Fibroblast of lung (primary cell): ENCODE measurements around the gene PBLD. TPM values are rescaled to one million over a fixed set of nuclear protein-coding genes. Genes with fewer than 3 reads are reported as not detected.

ENCODE experiments used
- DNase-seq, 2 donors: peaks; one replicate each; pipeline versions ENCODE4 v3.0.0 to v3.0.0-alpha.2; 2010; ENCODE audit warnings: low read depth in 2 of 2
- H2AFZ ChIP-seq: 2 replicates; pipeline ENCODE4 v1.5.1; 2012; ENCODE audit warnings: low read length, control low read depth, inconsistent platforms
- H3K27ac ChIP-seq: 2 replicates; pipeline ENCODE4 v1.5.1; 2011; ENCODE audit warnings: low read length, control low read depth; ENCODE audit not compliant: insufficient read depth
- H3K27me3 ChIP-seq: 2 replicates; pipeline ENCODE4 v1.5.1; 2011; ENCODE audit warnings: mild to moderate bottlenecking, low read length; ENCODE audit not compliant: control insufficient read depth, insufficient read depth
- H3K36me3 ChIP-seq: 2 replicates; pipeline ENCODE4 v1.5.1; 2011; ENCODE audit warnings: low read length; ENCODE audit not compliant: control insufficient read depth, insufficient read depth
- H3K4me1 ChIP-seq: 2 replicates; pipeline ENCODE4 v1.5.1; 2011; ENCODE audit warnings: low read length; ENCODE audit not compliant: control insufficient read depth, insufficient read depth; ENCODE audit errors: extremely low read depth
- H3K4me2 ChIP-seq: 2 replicates; pipeline ENCODE4 v1.5.1; 2011; ENCODE audit warnings: low read length, control low read depth; ENCODE audit not compliant: insufficient read depth; ENCODE audit errors: extremely low read depth
- H3K4me3 ChIP-seq, 4 experiments: fragments of 200-600 bp in 1 of 4; sonication (generic) in 1 of 4; replicated peaks in 1 of 4; 2 replicates each; pipeline ENCODE4 v1.5.1; 2011 to 2016; ENCODE audit warnings: low read length in 4 of 4, low read depth in 3 of 4, mild to moderate bottlenecking in 3 of 4, control low read depth in 2 of 4, inconsistent platforms in 1 of 4, mixed read lengths in 1 of 4; ENCODE audit not compliant: insufficient read depth in 1 of 4; ENCODE audit errors: control extremely low read depth in 1 of 4
- H3K79me2 ChIP-seq: 2 replicates; pipeline ENCODE4 v1.5.1; 2012; ENCODE audit warnings: mild to moderate bottlenecking, low read length, inconsistent platforms; ENCODE audit not compliant: control insufficient read depth, insufficient read depth
- H3K9ac ChIP-seq: 2 replicates; pipeline ENCODE4 v1.5.1; 2011; ENCODE audit warnings: mild to moderate bottlenecking, low read length, control low read depth; ENCODE audit not compliant: insufficient read depth
- H3K9me3 ChIP-seq: 2 replicates; pipeline ENCODE4 v1.5.1; 2012; ENCODE audit warnings: low read depth, low read length; ENCODE audit not compliant: control insufficient read depth, insufficient read depth
- H4K20me1 ChIP-seq: 2 replicates; pipeline ENCODE4 v1.5.1; 2011; ENCODE audit warnings: low read length; ENCODE audit not compliant: control insufficient read depth, insufficient read depth; ENCODE audit errors: extremely low read depth
- CTCF ChIP-seq, 2 donors: IDR thresholded peaks in 1 of 2; conservative IDR thresholded peaks in 1 of 2; 1 replicate in 1 of 2; 2 replicates in 1 of 2; pipeline ENCODE4 v1.5.1; 2011 to 2012; ENCODE audit warnings: low read length in 2 of 2, control low read depth in 1 of 2, inconsistent platforms in 1 of 2, low read depth in 1 of 2, mild to moderate bottlenecking in 1 of 2
- EZH2 ChIP-seq: IDR thresholded peaks from 2 replicates; pipeline ENCODE4 v1.5.1; 2012; ENCODE audit warnings: low read length, control low read depth, mild to moderate bottlenecking; ENCODE audit errors: missing control alignments
- polyA plus RNA-seq, 2 donors: library from polyadenylated mRNA; depleted of rRNA in 1 of 2; stranded (reverse) in 1 of 2; unstranded in 1 of 2; fragments of >200 nt; gene quantifications; 2 replicates each; pipeline ENCODE4 v1.2.1, GENCODE V29; 2011 to 2012; ENCODE audit warnings: missing spikeins in 1 of 2
- total RNA-seq: library from RNA; depleted of rRNA; stranded (reverse); fragments of >200 nt; gene quantifications from 2 replicates; pipeline ENCODE4 v1.2.1, GENCODE V29; 2014

Gene PBLD
- total and polyA plus RNA-seq, 2 donors (not counting 1 experiment from before 2014, with no cell fraction given) = 1.3 to 5.1 TPM

- Histone ChIP-seq H3K4me1 (no peaks in the 10 kb centered on the region), H2AFZ (no peak overlapping the region), H3K4me2 (no peak overlapping the region), H3K9ac (no peak overlapping the region), H3K27me3 (no peaks in the 10 kb centered on the region), H4K20me1 (no peaks in the 10 kb centered on the region), H3K4me3 (no peak overlapping the region), H3K27ac (no peak overlapping the region), H3K9me3 (no peaks in the 10 kb centered on the region), H3K79me2 (no peaks in the 10 kb centered on the region), H3K36me3 (no peaks in the 10 kb centered on the region)
- no peak for DNase-seq
- TF ChIP-seq EZH2 (no peak), CTCF (conservative IDR thresholded peaks at IDR 0.05 in 1 of 2, IDR thresholded peaks at IDR 0.05 in 1 of 2; ENCODE audit: low read depth in 1 of 2, low read length in 2 of 2) (no peak)
Measured at GRCh38 chr10:68276224-68276623, 56.5 kb downstream of the PBLD start.

GRCh38 chr10:68275600-68276126 lies 57.1 kb downstream of the PBLD start:
- Histone ChIP-seq H4K20me1 (no peaks in the 10 kb centered on the region), H3K79me2 (no peaks in the 10 kb centered on the region)

GRCh38 chr10:68272833-68273232 lies 59.9 kb downstream of the PBLD start:
- no peaks in the 10 kb centered on the region for H3K4me1 ChIP-seq
- TF ChIP-seq CTCF (conservative IDR thresholded peaks at IDR 0.05 in 1 of 2, IDR thresholded peaks at IDR 0.05 in 1 of 2; ENCODE audit: low read depth in 1 of 2, low read length in 2 of 2) (no peak), EZH2 (no peak)
- no peak overlapping the region for H2AFZ ChIP-seq
- H3K36me3 ChIP-seq = no peaks in the 10 kb centered on the region
- no peak overlapping the region for H3K4me3 ChIP-seq
- no peak for DNase-seq
- H3K9me3 ChIP-seq = no peaks in the 10 kb centered on the region
- no peaks in the 10 kb centered on the region for H4K20me1 ChIP-seq
- H3K4me2 ChIP-seq = no peak overlapping the region
- no peaks in the 10 kb centered on the region for H3K79me2 ChIP-seq
- no peaks in the 10 kb centered on the region for H3K27me3 ChIP-seq
- no peak overlapping the region for H3K27ac ChIP-seq
- H3K9ac ChIP-seq = no peak overlapping the region

More at GRCh38 chr10:68275600-68276126, 57.1 kb downstream of the PBLD start:
- H2AFZ ChIP-seq = no peak overlapping the region
- H3K36me3 ChIP-seq = no peaks in the 10 kb centered on the region
- no peaks in the 10 kb centered on the region for H3K9me3 ChIP-seq
- TF ChIP-seq CTCF (conservative IDR thresholded peaks at IDR 0.05 in 1 of 2, IDR thresholded peaks at IDR 0.05 in 1 of 2; ENCODE audit: low read depth in 1 of 2, low read length in 2 of 2) (no peak), EZH2 (no peak)
- no peaks in the 10 kb centered on the region for H3K27me3 ChIP-seq
- no peak for DNase-seq
- H3K4me1 ChIP-seq = no peaks in the 10 kb centered on the region
- H3K4me2 ChIP-seq = no peak overlapping the region
- H3K9ac ChIP-seq = no peak overlapping the region
- no peak overlapping the region for H3K27ac ChIP-seq
- H3K4me3 ChIP-seq = no peak overlapping the region
